OCI-LY1 (cell line): ENCODE measurements around the gene ALS2CL.

Experiments
- CTCF ChIP-seq: fragments of 200-600 bp; sonication (generic), shearing (Covaris generic); IDR thresholded peaks from 2 replicates; pipeline ENCODE4 v1.5.1; 2017; ENCODE audit warnings: mild to moderate bottlenecking, antibody characterized with exemption, low read length, moderate library complexity, mixed read lengths
- EZH2 ChIP-seq: fragments of 200-600 bp; sonication (generic), shearing (Covaris generic); IDR thresholded peaks from 2 replicates; pipeline ENCODE4 v1.8.0; 2017; ENCODE audit warnings: borderline replicate concordance, mixed run types, mild to moderate bottlenecking, antibody characterized with exemption, low read length, moderate library complexity, mixed read lengths

GRCh38 chr3:46737329-46737731 is 43.9 kb upstream of the ALS2CL start:
- TF ChIP-seq CTCF: no peak
- TF ChIP-seq EZH2: no peak
